Measurements from ENCODE around the gene COL8A2. TPM values are rescaled to one million over a fixed set of nuclear protein-coding genes. Genes with fewer than 3 reads are reported as not detected.

The COL8A2 gene
- total RNA-seq, 2 donors from 2014 or later: 0.18 to 0.40 TPM

- H3K4me3 Mint-ChIP-seq: no peak overlapping the region
- Histone ChIP-seq H3K9ac (ENCODE audit: extremely low read depth, low read length, poor library complexity, severe bottlenecking) (no peak overlapping the region), H3K27me3 (ENCODE audit: control insufficient read depth, insufficient read depth, low read length, poor library complexity, severe bottlenecking) (no peaks in the 10 kb centered on the region), H3K36me3 (ENCODE audit: control insufficient read depth, insufficient read depth, low read length) (peaks cover 29% of the 10 kb centered on the region), H3K9me3 (ENCODE audit: control insufficient read depth, low read length) (no peaks in the 10 kb centered on the region), H3K27ac (ENCODE audit: low read depth, low read length) (no peak overlapping the region), H3K4me3 (ENCODE audit: low read length) (no peak overlapping the region), H3K4me1 (ENCODE audit: control insufficient read depth, insufficient read depth, low read length) (no peaks in the 10 kb centered on the region)
- peaks cover 17% of the 10 kb centered on the region for H3K36me3 Mint-ChIP-seq (ENCODE audit: low read depth)
- H3K9me3 Mint-ChIP-seq: no peaks in the 10 kb centered on the region
- peak overlapping the region; percentile 44 for H3K27ac Mint-ChIP-seq
- H3K4me1 Mint-ChIP-seq: no peaks in the 10 kb centered on the region
- peak; percentile 95 for DNase-seq
- peak; percentile 96 for TF ChIP-seq CTCF (conservative IDR thresholded peaks at IDR 0.05)
- 60 to 75% methylated on average over 5 to 7 of the region's 7 CpGs for WGBS, 2 experiments (ENCODE audit: insufficient coverage in 1 of 2, insufficient read length in 1 of 2)
- H3K27me3 Mint-ChIP-seq (ENCODE audit: insufficient read depth): no peaks in the 10 kb centered on the region
Measured at GRCh38 chr1:36134505-36135329, 9.7 kb upstream of the COL8A2 start.

GRCh38 chr1:36134031-36134430 lies 9.0 kb upstream of the COL8A2 start:
- H3K4me1 Mint-ChIP-seq: no peaks in the 10 kb centered on the region
- Histone ChIP-seq H3K27ac (ENCODE audit: low read depth, low read length) (no peak overlapping the region), H3K36me3 (ENCODE audit: control insufficient read depth, insufficient read depth, low read length) (peaks cover 27% of the 10 kb centered on the region), H3K9ac (ENCODE audit: extremely low read depth, low read length, poor library complexity, severe bottlenecking) (no peak overlapping the region), H3K27me3 (ENCODE audit: control insufficient read depth, insufficient read depth, low read length, poor library complexity, severe bottlenecking) (no peaks in the 10 kb centered on the region), H3K9me3 (ENCODE audit: control insufficient read depth, low read length) (no peaks in the 10 kb centered on the region), H3K4me3 (ENCODE audit: low read length) (no peak overlapping the region), H3K4me1 (ENCODE audit: control insufficient read depth, insufficient read depth, low read length) (no peaks in the 10 kb centered on the region)
- WGBS, 2 experiments (ENCODE audit: insufficient coverage in 1 of 2, insufficient read length in 1 of 2): 70 to 75% methylated on average over 2 to 6 of the region's 6 CpGs
- H3K27ac Mint-ChIP-seq: no peak overlapping the region
- H3K27me3 Mint-ChIP-seq (ENCODE audit: insufficient read depth): no peaks in the 10 kb centered on the region
- H3K9me3 Mint-ChIP-seq: no peaks in the 10 kb centered on the region
- H3K4me3 Mint-ChIP-seq: no peak overlapping the region
- DNase-seq: no peak
- no peak for TF ChIP-seq CTCF (conservative IDR thresholded peaks at IDR 0.05)
- H3K36me3 Mint-ChIP-seq (ENCODE audit: low read depth): peaks cover 17% of the 10 kb centered on the region

GRCh38 chr1:36133484-36133883 lies 8.5 kb upstream of the COL8A2 start:
- Mint-ChIP-seq H3K4me1 (no peaks in the 10 kb centered on the region), H3K27ac (no peak overlapping the region), H3K9me3 (no peaks in the 10 kb centered on the region), H3K27me3 (ENCODE audit: insufficient read depth) (no peaks in the 10 kb centered on the region), H3K4me3 (no peak overlapping the region), H3K36me3 (ENCODE audit: low read depth) (peaks cover 17% of the 10 kb centered on the region)
- 70 to 96% methylated on average over 2 to 3 of the region's 3 CpGs for WGBS, 2 experiments (ENCODE audit: insufficient coverage in 1 of 2, insufficient read length in 1 of 2)
- Histone ChIP-seq H3K4me1 (ENCODE audit: control insufficient read depth, insufficient read depth, low read length) (no peaks in the 10 kb centered on the region), H3K27me3 (ENCODE audit: control insufficient read depth, insufficient read depth, low read length, poor library complexity, severe bottlenecking) (no peaks in the 10 kb centered on the region), H3K27ac (ENCODE audit: low read depth, low read length) (no peak overlapping the region), H3K9me3 (ENCODE audit: control insufficient read depth, low read length) (no peaks in the 10 kb centered on the region), H3K4me3 (ENCODE audit: low read length) (no peak overlapping the region), H3K36me3 (ENCODE audit: control insufficient read depth, insufficient read depth, low read length) (peaks cover 25% of the 10 kb centered on the region), H3K9ac (ENCODE audit: extremely low read depth, low read length, poor library complexity, severe bottlenecking) (no peak overlapping the region)
- DNase-seq: no peak
- no peak for TF ChIP-seq CTCF (conservative IDR thresholded peaks at IDR 0.05)

Data from endodermal cell (in vitro differentiated cells).